Psoas muscle (tissue), 8 donors: ENCODE measurements around the gene LCNL1. TPM values are rescaled to one million over a fixed set of nuclear protein-coding genes. Genes with fewer than 3 reads are reported as not detected.

Source experiments
- ATAC-seq, 4 donors: fragments of 200-7000 bp; cut with Tn5 transposase; one replicate each; pipeline ENCODE4 v1.9.1; 2020; ENCODE audit warnings: moderate library complexity in 3 of 4, mild to moderate bottlenecking in 2 of 4
- DNase-seq, 2 donors: peaks; one replicate each; pipeline ENCODE4 v3.0.0-alpha.2; 2020
- H3K27ac ChIP-seq: fragments of 200-600 bp; one replicate; pipeline ENCODE4 v1.8.0; 2022
- H3K27me3 ChIP-seq, 3 donors: fragments of 200-600 bp in 1 of 3; one replicate each; pipeline versions ENCODE4 v1.6.1 to v1.8.0; 2013 to 2022; ENCODE audit warnings: low read length in 2 of 3, mild to moderate bottlenecking in 2 of 3, moderate library complexity in 1 of 3; ENCODE audit not compliant: insufficient read depth in 3 of 3
- H3K36me3 ChIP-seq, 2 donors: fragments of 200-600 bp in 1 of 2; one replicate each; pipeline versions ENCODE4 v1.6.1 to v1.8.0; 2013 to 2022; ENCODE audit warnings: low read depth in 1 of 2, mild to moderate bottlenecking in 1 of 2, moderate library complexity in 1 of 2; ENCODE audit not compliant: insufficient read depth in 1 of 2
- H3K4me1 ChIP-seq: fragments of 200-600 bp; one replicate; pipeline ENCODE4 v1.8.0; 2022
- H3K4me3 ChIP-seq: fragments of 200-600 bp; one replicate; pipeline ENCODE4 v1.8.0; 2022; ENCODE audit warnings: mild to moderate bottlenecking
- H3K9me3 ChIP-seq: fragments of 200-600 bp; one replicate; pipeline ENCODE4 v1.8.0; 2022
- CTCF ChIP-seq: fragments of 200-600 bp; IDR thresholded peaks from one replicate; pipeline ENCODE4 v1.8.0; 2022; ENCODE audit warnings: antibody characterized with exemption
- WGBS, 3 donors: extraction: QIAGEN DNeasy Blood & Tissue Kit; methylation state at CpG; one replicate each; pipeline versions ENCODE4 v1.1.6 to v1.1.7; 2013; 5-methylcytosine and 5-hydroxymethylcytosine counted together
- intact Hi-C, 2 donors: fragments of 100-400 bp; cut with DNase I; formaldehyde crosslinking; loops; one replicate each; pipeline versions ENCODE4 v1.11.0 to v1.14.2; 2022
- polyA plus RNA-seq, 3 donors: library from polyadenylated mRNA; stranded (reverse); fragments of 200-250 nt; gene quantifications; one replicate each; pipeline ENCODE4 v1.2.3, GENCODE V29; 2013
- total RNA-seq, 4 donors: library from RNA; stranded (reverse); fragmentation: NEBNext Ultra II Directional in 2 of 4; extraction: Animal tissue kit (Norgen Biotek cat#: 25700) in 2 of 4; gene quantifications; one replicate each; pipeline versions ENCODE4 v1.2.1 to v1.2.4, GENCODE V29; 2021 to 2023
- donor health status: healthy with polysubstance abuse.
- donor health status: DM: no; HTN: no; CAD: no; lungs with moderate emphysema.
- donor health status: Bipolar disorder and iron deficiency.
- donor health status: healthy.
- donor health status: DM: yes; HTN: yes; CAD: no.
- donor health status: DM: no; HTN: no; CAD: no.
- donor health status: DM: no; HTN: no; CAD: no.
- donor health status: DM: yes; HTN: yes; CAD: no.

The LCNL1 gene
- total and polyA plus RNA-seq, 7 donors = 0.04 to 0.79 (median 0.14) TPM

DNA sequence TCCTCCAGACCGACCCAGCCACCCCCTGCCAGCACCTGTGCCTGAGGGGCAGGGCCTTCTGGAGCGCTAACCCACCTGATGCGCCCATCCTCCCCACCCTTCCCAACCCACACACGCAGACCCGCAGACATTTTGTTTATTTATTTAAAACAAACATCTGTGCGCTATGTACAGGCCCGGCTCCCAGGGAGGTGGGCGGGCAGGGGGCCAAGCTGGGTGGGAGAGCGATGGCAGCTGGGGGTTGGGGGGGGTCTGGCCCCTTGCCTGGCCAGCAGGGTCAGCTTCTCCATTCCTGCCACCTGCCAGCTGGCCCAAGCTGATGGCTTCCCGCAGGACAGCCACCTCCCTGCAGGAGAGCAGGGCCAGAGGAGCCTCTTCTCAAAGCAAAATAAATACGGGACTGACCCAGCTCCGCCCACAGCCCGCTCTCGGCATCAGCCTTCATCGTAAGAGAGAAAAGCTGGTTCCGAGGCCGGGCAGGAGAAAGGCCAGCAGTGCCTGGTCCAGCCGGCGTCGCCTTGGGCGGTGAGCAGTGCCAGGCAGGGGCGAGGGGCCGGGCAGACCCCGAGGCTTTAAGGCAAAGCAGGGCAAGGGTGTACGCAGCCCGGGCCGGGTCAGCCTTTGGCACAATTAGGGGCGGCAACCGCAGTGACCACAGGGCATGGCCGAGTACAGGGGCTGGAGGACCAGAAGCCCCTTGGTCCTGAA lies 24.5 kb downstream of the LCNL1 start:
- Histone ChIP-seq H3K27me3 (no peaks in the 10 kb centered on the region), H3K27ac (no peak overlapping the region), H3K4me1 (no peaks in the 10 kb centered on the region), H3K4me3 (no peak overlapping the region), H3K36me3 (peaks cover 0 to 22% of the 10 kb centered on the region in 2 donors), H3K9me3 (no peaks in the 10 kb centered on the region)
- intact Hi-C loops = no loop called here
- ATAC-seq (no peak), DNase-seq (no peak)
- WGBS, 3 donors = 62 to 73% (median 63%) methylated on average over 29 to 30 of the region's 30 CpGs
- TF ChIP-seq CTCF = no peak

DNA sequence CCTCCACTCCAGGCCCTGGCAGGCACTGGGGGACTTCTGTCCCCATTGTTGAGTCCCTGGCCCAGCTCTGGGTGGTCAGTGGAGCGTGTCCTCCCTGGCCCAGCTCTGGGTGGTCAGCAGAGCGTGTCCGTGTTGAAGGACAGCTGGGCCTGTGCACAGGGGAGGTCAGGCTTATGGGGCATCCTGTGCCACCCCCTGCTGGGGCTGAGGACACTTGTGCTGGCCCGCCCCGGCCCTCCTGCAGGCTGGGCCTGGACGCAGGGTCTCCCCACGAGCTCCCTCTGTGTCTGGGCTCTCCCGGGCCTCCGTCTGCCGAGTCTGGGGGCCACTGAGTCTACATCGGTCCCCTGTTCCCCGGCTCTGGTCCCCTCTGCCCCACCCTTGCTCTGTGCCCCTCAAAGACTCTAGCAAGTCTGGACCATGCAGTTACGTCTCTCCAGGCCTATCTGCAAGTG lies 25.1 kb downstream of the LCNL1 start:
- intact Hi-C loops = no loop called here
- H3K36me3 ChIP-seq = peaks cover 0 to 28% of the 10 kb centered on the region in 2 donors
- H3K4me1 ChIP-seq = no peaks in the 10 kb centered on the region
- no peak for TF ChIP-seq CTCF
- no peaks in the 10 kb centered on the region for H3K9me3 ChIP-seq
- DNase-seq (no peak), ATAC-seq (no peak)
- H3K27me3 ChIP-seq = no peaks in the 10 kb centered on the region
- H3K27ac ChIP-seq = no peak overlapping the region
- WGBS, 3 donors = 71 to 82% (median 75%) methylated on average over 12 to 13 of the region's 13 CpGs
- no peak overlapping the region for H3K4me3 ChIP-seq

DNA sequence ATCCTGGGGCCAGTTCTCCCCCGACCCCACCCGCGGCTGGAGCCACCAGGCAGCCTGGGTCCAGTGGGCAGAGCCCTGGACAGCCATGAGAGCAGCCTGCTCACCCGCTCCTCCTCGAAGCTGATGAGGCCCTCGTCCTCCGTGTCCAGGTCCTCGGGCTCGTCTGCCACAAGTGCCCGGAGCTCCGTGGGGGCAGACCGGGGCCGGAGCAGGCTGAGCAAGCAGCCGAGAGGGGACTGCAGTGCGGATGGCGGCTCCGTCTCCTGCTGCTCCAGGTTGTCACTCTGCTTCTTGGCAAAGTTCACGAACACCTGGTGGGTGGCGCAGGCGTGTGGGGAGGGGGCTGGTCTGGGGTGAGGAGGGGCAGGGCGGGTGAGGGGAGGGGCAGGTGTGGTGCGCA lies 25.5 kb downstream of the LCNL1 start:
- 76 to 86% (median 82%) methylated on average over 19 to 22 of the region's 22 CpGs for WGBS, 3 donors

DNA sequence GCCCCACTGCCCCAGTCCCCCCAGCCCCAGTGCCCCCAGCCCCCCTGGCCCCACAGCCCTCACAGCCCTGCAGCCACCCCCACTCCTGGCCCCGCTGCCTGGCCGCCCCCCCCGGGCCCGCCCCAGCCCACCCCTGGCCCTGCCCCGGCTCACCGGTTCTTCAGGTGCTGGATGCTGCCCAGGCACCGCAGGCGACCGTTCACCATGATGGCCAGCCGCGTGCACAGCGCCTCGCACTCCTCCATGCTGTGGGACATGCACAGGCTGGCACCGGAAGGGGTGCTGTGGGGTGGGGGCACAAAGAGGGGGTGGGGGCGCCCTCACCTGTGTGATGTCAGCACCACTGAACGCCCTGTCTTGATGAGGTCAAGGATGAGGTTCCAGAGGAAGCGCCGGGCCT lies 26.4 kb downstream of the LCNL1 start:
- ATAC-seq (no peak), DNase-seq (no peak)
- H3K4me3 ChIP-seq = no peak overlapping the region
- no peaks in the 10 kb centered on the region for H3K9me3 ChIP-seq
- TF ChIP-seq CTCF = no peak
- no peaks in the 10 kb centered on the region for H3K27me3 ChIP-seq
- peaks cover 0 to 36% of the 10 kb centered on the region in 2 donors for H3K36me3 ChIP-seq
- intact Hi-C loops = no loop called here
- 90 to 96% (median 95%) methylated on average over 14 to 18 of the region's 18 CpGs for WGBS, 3 donors
- H3K27ac ChIP-seq = no peak overlapping the region
- H3K4me1 ChIP-seq = no peaks in the 10 kb centered on the region

More for the DNA sequence above, 25.5 kb downstream of the LCNL1 start:
- ATAC-seq (no peak), DNase-seq (no peak)
- TF ChIP-seq CTCF = no peak
- Histone ChIP-seq H3K36me3 (peaks cover 0 to 28% of the 10 kb centered on the region in 2 donors), H3K27ac (no peak overlapping the region), H3K9me3 (no peaks in the 10 kb centered on the region), H3K27me3 (no peaks in the 10 kb centered on the region), H3K4me3 (no peak overlapping the region), H3K4me1 (no peaks in the 10 kb centered on the region)
- intact Hi-C loops = no loop called here
